Stimulated activated CD4-positive, alpha-beta T cell treated with anti-CD3 and anti-CD28 coated beads, Interleukin-4, amount 100 ng/mL, for 4 hours (primary cell): ENCODE data around the gene KCNJ5.

Experiments
- DNase-seq, 2 experiments: peaks; one replicate each; pipeline ENCODE4 v3.0.0-alpha.2; 2020

The KCNJ5 gene

GRCh38 chr11:128890543-128891368 lies at the start of gene KCNJ5:
Gene KCNJ5 (plus strand): TSS chr11:128891356. CDS start chr11:128911274, 19,918 bp downstream.
- no peak for DNase-seq

GRCh38 chr11:128841461-128842072 lies 49.6 kb upstream of the KCNJ5 start:
- no peak for DNase-seq

GRCh38 chr11:128843198-128843785 lies 47.9 kb upstream of the KCNJ5 start:
- DNase-seq: no peak

- no peak for DNase-seq
Observed at GRCh38 chr11:128845334-128845780, 45.8 kb upstream of the KCNJ5 start.

- DNase-seq: no peak
Observed at GRCh38 chr11:128846985-128847384, 44.2 kb upstream of the KCNJ5 start.

- DNase-seq: peak; percentile 34 to 58
Observed at GRCh38 chr11:128848815-128849455, 42.2 kb upstream of the KCNJ5 start.

GRCh38 chr11:128852327-128853023 lies 38.7 kb upstream of the KCNJ5 start:
- no peak for DNase-seq

- DNase-seq: no peak
Observed at GRCh38 chr11:128853559-128853958, 37.6 kb upstream of the KCNJ5 start.

- no peak for DNase-seq
Observed at GRCh38 chr11:128854841-128855240, 36.3 kb upstream of the KCNJ5 start.

- no peak for DNase-seq
Observed at GRCh38 chr11:128856241-128856640, 34.9 kb upstream of the KCNJ5 start.

- DNase-seq: no peak
Observed at GRCh38 chr11:128857341-128857740, 33.8 kb upstream of the KCNJ5 start.

- peak; percentile 67 to 73 for DNase-seq
Observed at GRCh38 chr11:128859563-128860441, 31.4 kb upstream of the KCNJ5 start.

GRCh38 chr11:128860571-128861361 lies 30.4 kb upstream of the KCNJ5 start:
- DNase-seq: no peak

GRCh38 chr11:128862406-128862805 lies 28.8 kb upstream of the KCNJ5 start:
- DNase-seq: no peak

- DNase-seq: no peak
Observed at GRCh38 chr11:128862908-128863660, 28.1 kb upstream of the KCNJ5 start.

GRCh38 chr11:128865490-128865889 lies 25.7 kb upstream of the KCNJ5 start:
- no peak for DNase-seq

- no peak for DNase-seq
Observed at GRCh38 chr11:128867277-128867676, 23.9 kb upstream of the KCNJ5 start, which contains the start of gene KCNJ1. Gene KCNJ1 (minus strand): TSS chr11:128867296. CDS start chr11:128840243, 27,053 bp downstream.

GRCh38 chr11:128868841-128869671 lies 22.1 kb upstream of the KCNJ5 start:
- DNase-seq: no peak

GRCh38 chr11:128871168-128871610 lies 20.0 kb upstream of the KCNJ5 start:
- DNase-seq: no peak
